Trophoblast cell (in vitro differentiated cells and primary cell): ENCODE measurements around the gene RPAP3. TPM values are rescaled to one million over a fixed set of nuclear protein-coding genes. Genes with fewer than 3 reads are reported as not detected.
A peak's percentile ranks its signal among the peaks of the same experiment; 100 is the strongest.

ENCODE experiments used
- DNase-seq, 2 donors: peaks; one replicate each; pipeline ENCODE4 v3.0.0-alpha.2; 2016
- H2AFZ ChIP-seq: 2 replicates; pipeline ENCODE4 v1.6.1; 2013; ENCODE audit warnings: low read length, moderate library complexity, mild to moderate bottlenecking; ENCODE audit not compliant: insufficient read depth, poor library complexity
- H2AK5ac ChIP-seq: 2 replicates; pipeline ENCODE4 v1.6.1; 2013; ENCODE audit warnings: mild to moderate bottlenecking, low read length
- H2BK120ac ChIP-seq: 2 replicates; pipeline ENCODE4 v1.6.1; 2013; ENCODE audit warnings: low read length, mild to moderate bottlenecking, moderate library complexity; ENCODE audit not compliant: insufficient read depth, poor library complexity
- H2BK12ac ChIP-seq: 2 replicates; pipeline ENCODE4 v1.6.1; 2013; ENCODE audit warnings: mild to moderate bottlenecking, low read length, moderate library complexity
- H2BK5ac ChIP-seq: 2 replicates; pipeline ENCODE4 v1.6.1; 2013; ENCODE audit warnings: low read length, low read depth, moderate library complexity, mild to moderate bottlenecking; ENCODE audit not compliant: poor library complexity
- H3K14ac ChIP-seq: 2 replicates; pipeline ENCODE4 v1.6.1; 2013; ENCODE audit warnings: mild to moderate bottlenecking, low read length
- H3K18ac ChIP-seq: 2 replicates; pipeline ENCODE4 v1.6.1; 2013; ENCODE audit warnings: mild to moderate bottlenecking, low read length
- H3K23ac ChIP-seq: 2 replicates; pipeline ENCODE4 v1.6.1; 2013; ENCODE audit warnings: low read length
- H3K27ac ChIP-seq: 2 replicates; pipeline ENCODE4 v1.5.1; 2013; ENCODE audit warnings: low read depth, mild to moderate bottlenecking, inconsistent platforms, low read length, moderate library complexity
- H3K27me3 ChIP-seq: 2 replicates; pipeline ENCODE4 v1.6.1; 2013; ENCODE audit warnings: inconsistent platforms, mild to moderate bottlenecking, low read length, moderate library complexity; ENCODE audit not compliant: insufficient read depth
- H3K36me3 ChIP-seq, 2 experiments: 1 replicate in 1 of 2; 2 replicates in 1 of 2; pipeline ENCODE4 v1.6.1; 2013; ENCODE audit warnings: low read length in 2 of 2, mild to moderate bottlenecking in 2 of 2, moderate library complexity in 1 of 2; ENCODE audit not compliant: insufficient read depth in 2 of 2, control insufficient read depth in 1 of 2
- H3K4ac ChIP-seq: 2 replicates; pipeline ENCODE4 v1.6.1; 2013; ENCODE audit warnings: low read depth, mild to moderate bottlenecking, low read length, moderate library complexity
- H3K4me1 ChIP-seq, 2 experiments: 1 replicate in 1 of 2; 2 replicates in 1 of 2; pipeline ENCODE4 v1.6.1; 2013; ENCODE audit warnings: low read length in 2 of 2, mild to moderate bottlenecking in 2 of 2, moderate library complexity in 1 of 2; ENCODE audit not compliant: insufficient read depth in 2 of 2, control insufficient read depth in 1 of 2
- H3K4me2 ChIP-seq: 2 replicates; pipeline ENCODE4 v1.6.1; 2013; ENCODE audit warnings: inconsistent platforms, mild to moderate bottlenecking, low read length, moderate library complexity
- H3K4me3 ChIP-seq: 2 replicates; pipeline ENCODE4 v1.5.1; 2013; ENCODE audit warnings: mild to moderate bottlenecking, low read depth, low read length, inconsistent platforms
- H3K79me1 ChIP-seq: one replicate; pipeline ENCODE4 v1.6.1; 2013; ENCODE audit warnings: low read length
- H3K79me2 ChIP-seq: 2 replicates; pipeline ENCODE4 v1.6.1; 2013; ENCODE audit warnings: low read length, mild to moderate bottlenecking; ENCODE audit not compliant: control insufficient read depth, insufficient read depth, poor library complexity
- H3K9ac ChIP-seq: 2 replicates; pipeline ENCODE4 v1.6.1; 2013; ENCODE audit warnings: mild to moderate bottlenecking, low read length
- H3K9me3 ChIP-seq: 2 replicates; pipeline ENCODE4 v1.6.1; 2013; ENCODE audit warnings: low read depth, mild to moderate bottlenecking, control low read depth, inconsistent platforms, low read length; ENCODE audit not compliant: insufficient read depth
- H4K12ac ChIP-seq: 2 replicates; pipeline ENCODE4 v1.6.1; 2013; ENCODE audit warnings: low read depth, mild to moderate bottlenecking, low read length, moderate library complexity
- H4K8ac ChIP-seq: 2 replicates; pipeline ENCODE4 v1.6.1; 2013; ENCODE audit warnings: low read depth, mild to moderate bottlenecking, low read length, moderate library complexity
- H4K91ac ChIP-seq: one replicate; pipeline ENCODE4 v1.6.1; 2013; ENCODE audit warnings: low read depth, mild to moderate bottlenecking, low read length, moderate library complexity
- WGBS: extraction: QIAGEN DNeasy Blood & Tissue Kit; methylation state at CpG from one replicate; pipeline ENCODE4 v1.1.7; 2013; ENCODE audit warnings: missing lambda C conversion rate; ENCODE audit not compliant: insufficient read length, insufficient coverage; ENCODE audit errors: extremely low coverage; 5-methylcytosine and 5-hydroxymethylcytosine counted together
- polyA plus RNA-seq: library from polyadenylated mRNA; stranded (reverse); fragments of 200-250 nt; gene quantifications from 2 replicates; pipeline ENCODE4 v1.2.3, GENCODE V29; 2013

RPAP3 gene, protein sequence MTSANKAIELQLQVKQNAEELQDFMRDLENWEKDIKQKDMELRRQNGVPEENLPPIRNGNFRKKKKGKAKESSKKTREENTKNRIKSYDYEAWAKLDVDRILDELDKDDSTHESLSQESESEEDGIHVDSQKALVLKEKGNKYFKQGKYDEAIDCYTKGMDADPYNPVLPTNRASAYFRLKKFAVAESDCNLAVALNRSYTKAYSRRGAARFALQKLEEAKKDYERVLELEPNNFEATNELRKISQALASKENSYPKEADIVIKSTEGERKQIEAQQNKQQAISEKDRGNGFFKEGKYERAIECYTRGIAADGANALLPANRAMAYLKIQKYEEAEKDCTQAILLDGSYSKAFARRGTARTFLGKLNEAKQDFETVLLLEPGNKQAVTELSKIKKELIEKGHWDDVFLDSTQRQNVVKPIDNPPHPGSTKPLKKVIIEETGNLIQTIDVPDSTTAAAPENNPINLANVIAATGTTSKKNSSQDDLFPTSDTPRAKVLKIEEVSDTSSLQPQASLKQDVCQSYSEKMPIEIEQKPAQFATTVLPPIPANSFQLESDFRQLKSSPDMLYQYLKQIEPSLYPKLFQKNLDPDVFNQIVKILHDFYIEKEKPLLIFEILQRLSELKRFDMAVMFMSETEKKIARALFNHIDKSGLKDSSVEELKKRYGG
- 30.6 and 32.7 TPM in 2 replicates for polyA plus RNA-seq

DNA sequence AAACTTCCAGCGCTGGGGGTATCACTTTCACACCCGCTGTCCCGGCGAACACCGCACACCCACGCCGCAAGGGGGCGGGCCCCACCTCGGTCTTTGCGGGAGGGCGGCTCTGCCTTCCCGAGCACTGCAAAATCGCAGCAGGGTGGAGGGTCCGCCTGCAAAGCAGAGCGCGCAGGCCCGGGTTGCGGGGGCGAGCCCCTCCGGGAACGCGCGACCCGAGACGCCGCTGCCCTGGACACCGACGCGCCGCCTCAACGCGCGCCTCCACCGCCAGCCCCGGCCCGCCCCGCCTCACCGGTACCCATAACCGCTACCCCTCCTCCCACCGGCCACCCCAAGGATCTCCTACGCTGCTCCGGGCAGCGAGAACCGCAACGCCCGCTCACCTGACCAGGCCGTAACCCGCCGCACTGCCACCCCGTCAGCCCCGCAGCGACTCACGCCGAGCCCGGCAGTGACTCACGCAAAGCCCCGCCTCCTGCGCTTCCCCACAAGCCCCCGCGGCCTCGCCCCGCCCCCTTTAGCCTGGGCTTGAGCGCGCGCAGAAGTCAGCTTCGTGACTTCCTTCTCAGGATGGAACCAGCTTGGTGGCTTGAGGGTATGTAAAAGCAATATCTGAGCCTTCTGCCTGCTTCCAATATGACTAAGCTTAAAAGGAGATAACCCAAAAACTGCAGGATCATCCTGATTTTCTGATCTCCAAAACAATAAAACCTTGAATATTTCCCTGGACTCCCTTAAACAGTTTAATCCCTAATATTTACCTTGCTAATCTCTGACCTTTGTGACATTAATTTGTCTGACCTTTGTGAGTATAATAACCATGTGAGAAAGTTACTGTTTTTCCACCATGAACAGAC is at the start of gene RPAP3:
Gene RPAP3 (minus strand): TSS at position 465 of the 860 bp plus-strand sequence. CDS start 3,190 bp downstream, outside the sequence.
- Histone ChIP-seq H3K9ac (peak within 1 kb of the TSS; percentile 85), H2BK120ac (peak within 1 kb of the TSS; percentile 67), H3K9me3 (no peaks in the 10 kb centered on the region), H2BK12ac (no peak within 1 kb of the TSS), H3K4me1 (no peaks in the 10 kb centered on the region), H3K4me3 (peak within 1 kb of the TSS; percentile 100), H2AK5ac (no peak within 1 kb of the TSS), H4K12ac (peak within 1 kb of the TSS; percentile 85), H3K27me3 (no peaks in the 10 kb centered on the region), H4K91ac (peak within 1 kb of the TSS; percentile 89), H3K79me2 (peaks cover 7% of the 10 kb centered on the region), H3K4me2 (peak within 1 kb of the TSS; percentile 85), H3K18ac (peak within 1 kb of the TSS; percentile 97), H3K79me1 (peaks cover 4% of the 10 kb centered on the region), H3K14ac (peak within 1 kb of the TSS; percentile 84), H3K23ac (no peak within 1 kb of the TSS), H2AFZ (peak within 1 kb of the TSS; percentile 95), H4K8ac (peak within 1 kb of the TSS; percentile 95), H3K4ac (peak within 1 kb of the TSS; percentile 85), H2BK5ac (peak within 1 kb of the TSS; percentile 78), H3K27ac (peak within 1 kb of the TSS; percentile 64), H3K36me3 (peaks cover 0 to under 1% of the 10 kb centered on the region in 2 experiments)
- WGBS, result no CpG with 5 or more reads among the region's 66 CpGs
- peak; percentile 99 for DNase-seq

DNA sequence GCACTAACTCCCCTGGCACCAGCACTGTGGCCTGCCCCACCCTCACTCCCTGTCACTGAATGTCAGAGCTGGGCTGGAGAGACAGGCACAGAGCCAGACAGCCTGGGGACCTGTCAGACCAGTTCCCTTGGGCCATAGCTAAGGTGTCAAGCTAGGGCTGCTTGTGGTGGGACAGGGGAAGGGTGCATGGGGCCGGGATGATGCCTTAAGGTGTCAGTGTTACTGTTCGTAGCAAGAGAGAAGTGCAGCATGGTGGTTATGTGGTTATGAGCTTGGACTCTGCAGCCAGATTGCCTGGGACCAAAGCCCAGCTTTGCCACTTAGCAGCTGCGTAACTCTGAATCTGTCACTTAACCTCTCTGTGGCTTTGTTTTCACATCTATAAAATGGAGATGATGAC is 49.1 kb upstream of the RPAP3 start:
- no peak overlapping the region for H2BK120ac ChIP-seq

DNA sequence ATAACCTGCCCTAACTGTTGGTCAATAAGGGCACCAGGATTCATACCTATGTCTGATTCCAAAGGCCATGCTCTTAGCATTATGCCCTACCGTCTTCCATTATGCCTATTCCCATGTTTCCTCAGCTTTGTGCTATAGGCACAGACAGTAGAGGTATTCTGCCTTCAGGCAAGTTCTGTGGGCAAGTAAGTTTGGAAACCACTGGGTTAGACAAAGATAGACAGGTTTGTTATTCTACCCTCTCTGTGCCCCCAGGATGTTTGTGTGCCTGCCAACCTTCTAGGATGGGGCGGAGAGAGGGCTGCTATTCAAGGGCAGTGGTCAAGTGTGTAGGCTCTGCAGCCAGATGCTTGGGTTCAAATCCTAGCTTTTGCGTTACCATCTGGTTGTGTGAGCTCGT is 48.3 kb upstream of the RPAP3 start:
- Histone ChIP-seq H4K8ac (no peak overlapping the region), H2BK5ac (no peak overlapping the region), H2AFZ (no peak overlapping the region), H3K4me3 (no peak overlapping the region), H4K12ac (no peak overlapping the region), H2AK5ac (peak overlapping the region; percentile 20), H3K9ac (no peak overlapping the region), H3K36me3 (no peaks in the 10 kb centered on the region), H3K14ac (no peak overlapping the region), H3K23ac (no peak overlapping the region), H3K4me2 (no peak overlapping the region), H3K4ac (no peak overlapping the region), H2BK12ac (peak overlapping the region; percentile 34), H3K18ac (no peak overlapping the region), H3K4me1 (peaks cover 43 to 47% of the 10 kb centered on the region in 2 experiments), H3K79me2 (no peaks in the 10 kb centered on the region), H3K9me3 (peaks cover 1% of the 10 kb centered on the region), H2BK120ac (no peak overlapping the region), H3K27ac (no peak overlapping the region), H4K91ac (peak overlapping the region; percentile 33), H3K79me1 (peaks cover 14% of the 10 kb centered on the region), H3K27me3 (no peaks in the 10 kb centered on the region)
- no CpG with 5 or more reads among the region's 4 CpGs for WGBS
- DNase-seq, result peak; percentile 59 to 77

More for the DNA sequence above, 49.1 kb upstream of the RPAP3 start:
- peak; percentile 80 to 81 for DNase-seq
- H3K4me2 ChIP-seq, result no peak overlapping the region
- H4K12ac ChIP-seq, result no peak overlapping the region
- H3K79me2 ChIP-seq, result no peaks in the 10 kb centered on the region
- peak overlapping the region; percentile 48 for H2AFZ ChIP-seq
- H3K27ac ChIP-seq, result no peak overlapping the region
- H3K4me3 ChIP-seq, result no peak overlapping the region
- no peak overlapping the region for H3K4ac ChIP-seq
- peak overlapping the region; percentile 33 for H3K14ac ChIP-seq
- peak overlapping the region; percentile 30 for H4K91ac ChIP-seq
- no peak overlapping the region for H3K9ac ChIP-seq
- H3K27me3 ChIP-seq, result no peaks in the 10 kb centered on the region
- H2BK5ac ChIP-seq, result no peak overlapping the region
- peak overlapping the region; percentile 60 for H2AK5ac ChIP-seq
- H4K8ac ChIP-seq, result no peak overlapping the region
- no peak overlapping the region for H3K18ac ChIP-seq
- peaks cover 47 to 52% of the 10 kb centered on the region in 2 experiments for H3K4me1 ChIP-seq
- H3K23ac ChIP-seq, result no peak overlapping the region
- no peaks in the 10 kb centered on the region for H3K36me3 ChIP-seq
- WGBS, result no CpG with 5 or more reads among the region's 3 CpGs
- H3K79me1 ChIP-seq, result peaks cover 17% of the 10 kb centered on the region
- peak overlapping the region; percentile 8 for H2BK12ac ChIP-seq
- peaks cover 1% of the 10 kb centered on the region for H3K9me3 ChIP-seq
